GM10248 (cell line): ENCODE results near the gene PHLDA2.

Source experiments
- CTCF ChIA-PET: fragments of 300-600 bp; sonication (Branson Sonifier 250); formaldehyde crosslinking; extraction: SDS; loops from one replicate; lab custom pipeline; 2021; ENCODE audit warnings: antibody characterized with exemption; lab: Yijun Ruan, JAX
- POLR2A ChIA-PET: fragments of 350-650 bp; sonication (Branson Sonifier 250); formaldehyde crosslinking; extraction: SDS; loops from one replicate; lab custom pipeline; 2020; ENCODE audit warnings: antibody characterized with exemption; lab: Yijun Ruan, JAX
- DNase-seq: peaks from one replicate; pipeline ENCODE4 v3.0.0; 2012; ENCODE audit errors: extremely low spot score
- TF ChIP-seq, protein P1 (sequence below): IDR thresholded peaks from 2 replicates; pipeline ENCODE4 v1.5.1; 2012; ENCODE audit warnings: mild to moderate bottlenecking, low read depth; ENCODE audit errors: extremely low read depth, missing control alignments, control extremely low read depth

The PHLDA2 gene

DNA sequence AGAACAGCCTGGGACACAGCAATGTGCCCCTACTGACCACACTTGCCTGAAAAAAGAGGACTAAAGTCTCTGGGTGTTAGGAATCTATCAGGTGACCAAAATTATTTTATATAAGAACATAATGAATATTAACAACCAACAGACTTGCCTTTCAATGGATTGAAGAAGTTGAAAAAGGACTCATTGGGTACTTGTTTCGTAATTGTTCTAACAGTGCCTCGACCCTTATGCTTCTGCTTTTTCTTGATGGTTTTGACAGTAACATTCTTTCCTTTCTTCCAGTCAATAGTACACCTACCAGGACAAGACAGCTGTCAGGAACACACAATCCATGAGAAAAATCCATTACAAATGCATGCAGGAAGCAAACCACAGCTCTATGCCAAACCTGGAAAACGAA lies 29.0 kb upstream of the PHLDA2 start:
- TF ChIP-seq, protein P1, sequence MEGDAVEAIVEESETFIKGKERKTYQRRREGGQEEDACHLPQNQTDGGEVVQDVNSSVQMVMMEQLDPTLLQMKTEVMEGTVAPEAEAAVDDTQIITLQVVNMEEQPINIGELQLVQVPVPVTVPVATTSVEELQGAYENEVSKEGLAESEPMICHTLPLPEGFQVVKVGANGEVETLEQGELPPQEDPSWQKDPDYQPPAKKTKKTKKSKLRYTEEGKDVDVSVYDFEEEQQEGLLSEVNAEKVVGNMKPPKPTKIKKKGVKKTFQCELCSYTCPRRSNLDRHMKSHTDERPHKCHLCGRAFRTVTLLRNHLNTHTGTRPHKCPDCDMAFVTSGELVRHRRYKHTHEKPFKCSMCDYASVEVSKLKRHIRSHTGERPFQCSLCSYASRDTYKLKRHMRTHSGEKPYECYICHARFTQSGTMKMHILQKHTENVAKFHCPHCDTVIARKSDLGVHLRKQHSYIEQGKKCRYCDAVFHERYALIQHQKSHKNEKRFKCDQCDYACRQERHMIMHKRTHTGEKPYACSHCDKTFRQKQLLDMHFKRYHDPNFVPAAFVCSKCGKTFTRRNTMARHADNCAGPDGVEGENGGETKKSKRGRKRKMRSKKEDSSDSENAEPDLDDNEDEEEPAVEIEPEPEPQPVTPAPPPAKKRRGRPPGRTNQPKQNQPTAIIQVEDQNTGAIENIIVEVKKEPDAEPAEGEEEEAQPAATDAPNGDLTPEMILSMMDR: no peak
- DNase-seq: no peak
- ChIA-PET POLR2A (no interaction called here), CTCF (interaction anchor here (0.8 to 3.6 kb wide), 5 partner anchors 10 to 46 kb away, joined by 3 to 11 read pairs (median 4); no protein-coding TSS in a partner anchor)

DNA sequence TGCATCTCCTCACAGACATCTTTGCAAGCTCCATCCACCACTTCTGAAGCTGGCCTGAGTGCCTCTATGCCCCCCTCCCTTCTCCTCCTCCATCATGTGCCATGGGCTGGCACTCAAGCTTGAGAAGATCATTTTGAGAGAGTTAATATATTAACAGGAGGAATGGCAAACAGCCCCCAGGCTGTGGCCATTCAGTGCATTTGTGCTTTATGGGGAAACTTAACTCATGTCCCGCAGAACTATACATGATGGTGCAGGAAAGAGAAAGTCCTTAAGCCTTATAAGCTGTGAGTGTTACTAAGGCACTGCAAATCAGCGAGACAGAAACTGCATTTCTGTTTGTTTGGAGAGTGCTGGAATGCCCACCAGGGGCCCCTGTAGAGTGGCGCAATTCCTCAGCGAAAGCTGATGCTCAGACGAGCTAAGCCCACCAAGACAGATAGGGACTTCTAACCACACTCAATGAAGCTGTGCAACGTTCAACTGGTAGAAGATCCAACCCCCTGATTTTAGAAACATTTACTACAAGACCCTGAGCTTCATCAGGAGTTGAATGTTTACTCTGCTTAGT lies 26.8 kb upstream of the PHLDA2 start:
- TF ChIP-seq, protein P1: no peak
- no peak for DNase-seq
- ChIA-PET CTCF (interaction anchor here (0.7 to 3.6 kb wide), 6 partner anchors 10 to 38 kb away, joined by 3 to 11 read pairs (median 3); no protein-coding TSS in a partner anchor), POLR2A (no interaction called here)

DNA sequence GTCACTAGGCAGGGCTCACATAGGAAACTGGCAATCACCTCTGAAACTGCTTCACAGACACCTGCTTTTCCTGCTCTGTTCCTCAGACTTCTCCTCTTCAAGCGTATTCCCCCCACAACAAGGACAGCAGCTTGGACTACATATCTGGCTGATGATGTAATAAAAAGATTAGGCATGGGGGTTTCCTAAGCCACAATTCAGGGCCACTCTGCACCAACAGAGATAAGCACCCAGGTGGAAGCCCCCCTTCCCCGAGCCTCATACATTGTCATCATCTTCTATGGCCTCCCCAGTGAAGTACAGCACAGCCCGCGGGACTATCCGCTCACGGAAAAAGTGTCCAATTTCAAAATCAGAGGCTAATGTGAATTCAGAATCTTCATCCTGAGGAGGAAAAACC lies 25.0 kb upstream of the PHLDA2 start:
- ChIA-PET POLR2A (interaction anchor here (1.2 kb wide), 1 partner anchor 9 kb away, joined by 5 read pairs; no protein-coding TSS in a partner anchor), CTCF (interaction anchor here (0.9 to 1.0 kb wide), 2 partner anchors 15 to 138 kb away, joined by 3 to 5 read pairs; no protein-coding TSS in a partner anchor)
- DNase-seq: no peak
- TF ChIP-seq, protein P1: no peak

DNA sequence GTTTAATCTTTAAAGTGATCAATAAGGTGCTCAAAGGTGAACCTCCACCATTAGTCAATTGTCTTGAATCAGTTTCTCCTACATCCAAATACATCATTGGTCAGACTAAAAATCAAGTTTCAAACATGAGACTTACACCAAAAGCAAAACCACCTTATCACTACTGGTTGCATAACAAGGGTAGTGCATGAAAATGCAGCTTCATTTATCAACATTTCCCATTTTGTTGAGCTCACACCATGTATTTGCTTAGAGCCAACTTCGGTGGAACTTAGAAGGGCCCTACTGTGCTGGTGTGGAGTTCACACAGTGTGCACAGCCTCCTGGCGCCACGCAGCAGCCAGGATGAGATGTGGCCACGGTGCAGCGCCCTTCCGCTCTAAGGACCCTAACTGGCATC lies 23.1 kb upstream of the PHLDA2 start:
- CTCF ChIA-PET: interaction anchor here (0.9 to 1.3 kb wide), 2 partner anchors 10 to 23 kb away, joined by 3 read pairs; no protein-coding TSS in a partner anchor

DNA sequence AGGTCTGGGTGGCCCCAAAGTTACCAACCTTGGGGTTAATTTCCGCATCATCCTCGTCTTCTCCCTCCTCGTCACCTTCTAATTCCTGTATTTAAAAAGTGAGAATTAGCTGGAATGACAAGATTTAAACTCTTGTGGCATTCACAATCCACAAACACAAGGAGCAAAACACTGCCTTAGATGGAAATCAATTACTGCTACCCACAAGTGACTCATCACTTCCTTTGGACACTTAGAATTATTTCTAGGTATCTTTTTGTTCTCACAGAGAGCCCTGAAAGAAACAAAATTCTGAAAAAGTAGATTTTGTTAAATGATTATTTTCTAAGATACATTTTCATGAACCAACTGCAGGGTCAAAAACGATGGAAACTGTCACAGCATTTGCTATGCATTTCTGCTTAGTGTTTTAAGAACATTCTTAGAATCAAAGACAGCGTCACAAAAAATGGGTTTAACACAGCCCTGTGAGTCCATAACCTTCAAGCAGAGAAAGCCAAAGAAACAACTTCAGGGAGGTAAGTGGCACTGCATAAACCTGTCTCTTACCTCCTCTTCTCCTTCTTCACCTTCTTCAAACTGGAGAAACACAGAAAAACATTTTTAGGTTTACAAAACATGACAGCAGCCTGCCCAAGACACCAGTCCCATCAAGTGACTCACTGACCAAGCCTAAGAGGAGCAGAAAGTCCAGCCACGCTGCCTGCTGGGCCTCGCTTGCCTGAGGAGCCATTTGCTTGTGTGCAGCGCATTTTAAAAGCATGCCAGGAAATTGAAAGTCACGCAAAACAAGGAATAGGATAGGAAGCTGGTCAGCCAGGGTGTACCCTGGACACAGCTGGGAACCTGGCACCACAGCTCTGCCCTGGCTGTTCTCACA lies 22.3 kb upstream of the PHLDA2 start:
- TF ChIP-seq, protein P1: no peak
- no peak for DNase-seq
- ChIA-PET POLR2A (interaction anchor here (0.5 kb wide), 1 partner anchor 551 kb away, joined by 3 read pairs; the partner anchor contains the start of gene TSSC4), CTCF (interaction anchor here (1.0 kb wide), 1 partner anchor 17 kb away, joined by 4 read pairs; no protein-coding TSS in a partner anchor)

More for the DNA sequence above, 23.1 kb upstream of the PHLDA2 start:
- POLR2A ChIA-PET: no interaction called here
- no peak for DNase-seq
- TF ChIP-seq, protein P1: no peak

DNA sequence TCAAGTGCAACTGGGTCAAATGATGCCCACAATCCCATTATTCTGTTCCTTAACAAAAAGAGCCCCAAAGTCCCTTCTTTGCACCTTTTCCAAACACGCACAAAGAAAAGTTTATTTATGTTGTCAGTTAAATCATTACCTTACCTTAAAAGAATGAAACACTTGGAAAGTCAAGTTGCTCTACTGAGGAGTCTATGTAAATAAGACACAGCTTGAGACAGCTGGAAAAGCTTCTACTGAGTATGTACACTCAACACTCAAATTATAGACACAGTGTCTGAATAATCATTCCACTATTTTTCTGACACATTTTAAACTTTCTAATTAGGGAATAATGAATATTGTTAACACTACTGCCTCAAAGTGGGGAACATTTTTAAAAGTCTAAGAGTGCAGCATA lies 21.6 kb upstream of the PHLDA2 start:
- DNase-seq: no peak
- TF ChIP-seq, protein P1: no peak
- POLR2A ChIA-PET: no interaction called here
- CTCF ChIA-PET: interaction anchor here (1.0 to 1.6 kb wide), 2 partner anchors 18 to 21 kb away, joined by 4 read pairs; no protein-coding TSS in a partner anchor
